ENCODE results near the gene TOMM34. TPM values are rescaled to one million over a fixed set of nuclear protein-coding genes. Genes with fewer than 3 reads are reported as not detected.

TOMM34 gene
- 11.4 TPM for total RNA-seq

GRCh38 chr20:44960103-44960852 lies at the start of gene TOMM34:
TOMM34 (minus strand) TSS chr20:44960397; CDS start chr20:44960333, 64 bp downstream.
- peak; percentile 91 for ATAC-seq

- ATAC-seq, result no peak
Observed at GRCh38 chr20:45008521-45009049, 48.4 kb upstream of the TOMM34 start.

GRCh38 chr20:44997668-44998067 lies 37.5 kb upstream of the TOMM34 start:
- ATAC-seq, result no peak

GRCh38 chr20:44997171-44997570 lies 37.0 kb upstream of the TOMM34 start:
- ATAC-seq, result no peak

GRCh38 chr20:44993343-44993742 lies 33.1 kb upstream of the TOMM34 start:
- ATAC-seq, result no peak

- ATAC-seq, result no peak
Observed at GRCh38 chr20:44990957-44991356, 30.8 kb upstream of the TOMM34 start.

- ATAC-seq, result no peak
Observed at GRCh38 chr20:44990425-44990824, 30.2 kb upstream of the TOMM34 start.

- ATAC-seq, result no peak
Observed at GRCh38 chr20:44988631-44989171, 28.5 kb upstream of the TOMM34 start.

GRCh38 chr20:44983093-44983674 lies 23.0 kb upstream of the TOMM34 start:
- ATAC-seq, result no peak

GRCh38 chr20:44981736-44982406 lies 21.7 kb upstream of the TOMM34 start:
- ATAC-seq, result no peak

- peak; percentile 67 for ATAC-seq
Observed at GRCh38 chr20:44979090-44979621, 19.0 kb upstream of the TOMM34 start.

GRCh38 chr20:44976698-44977097 lies 16.5 kb upstream of the TOMM34 start:
- ATAC-seq, result no peak

GRCh38 chr20:44973053-44973452 lies 12.9 kb upstream of the TOMM34 start:
- no peak for ATAC-seq

GRCh38 chr20:44970243-44970757 lies 10.1 kb upstream of the TOMM34 start:
- no peak for ATAC-seq

GRCh38 chr20:44969300-44969894 lies 9.2 kb upstream of the TOMM34 start:
- ATAC-seq, result no peak

- ATAC-seq, result peak; percentile 29
Observed at GRCh38 chr20:44967207-44967807, 7.1 kb upstream of the TOMM34 start.

- peak; percentile 93 for ATAC-seq
Observed at GRCh38 chr20:44966030-44966961, 6.1 kb upstream of the TOMM34 start, which contains the start of gene STK4. STK4 (plus strand) TSS chr20:44966512; CDS start chr20:44966569, 57 bp downstream.

- no peak for ATAC-seq
Observed at GRCh38 chr20:44965651-44966029, 5.4 kb upstream of the TOMM34 start.

- no peak for ATAC-seq
Observed at GRCh38 chr20:44963325-44964215, 3.4 kb upstream of the TOMM34 start.

All from esophagus mucosa (tissue), 1 donor.